ENCODE results near the gene OR4N5. TPM values are rescaled to one million over a fixed set of nuclear protein-coding genes. Genes with fewer than 3 reads are reported as not detected.
"Not testable (repeated sequence)": the region's sequence is repeated elsewhere in the genome, so short reads cannot be mapped to it uniquely, and the experiment has no call there.

OR4N5 gene
- total RNA-seq, 5 donors from 2014 or later (not counting 1 experiment from before 2014, with no cell fraction given): not detected

GRCh38 chr14:20116748-20117147 is 21.9 kb upstream of the OR4N5 start:
- Mint-ChIP-seq H3K4me3 (no peak overlapping the region), H3K36me3 (no peaks in the 10 kb centered on the region), H3K4me1 (no peaks in the 10 kb centered on the region), H3K9me3 (peaks cover 21 to 32% (median 23%) of the 10 kb centered on the region in 3 donors), H3K27me3 (peaks cover 15 to 19% of the 10 kb centered on the region in 2 donors), H3K27ac (no peak overlapping the region)
- no CpG with 5 or more reads among the region's 1 CpG for WGBS (ENCODE audit: insufficient coverage)
- peaks cover 0 to 5% of the 10 kb centered on the region in 2 experiments for H3K27me3 ChIP-seq (replicated peaks in 1 of 2; ENCODE audit: control insufficient read depth in 2 of 2, extremely low read depth in 1 of 2, insufficient read depth in 2 of 2, low read length in 1 of 2)
- no peak for ATAC-seq (replicated peaks in 1 of 4)
- no peak for DNase-seq
- peaks cover 2% of the 10 kb centered on the region for H3K9me3 ChIP-seq
- ChIA-PET POLR2A (no interaction called here), CTCF (no interaction called here)
- no peaks in the 10 kb centered on the region for H3K4me1 ChIP-seq (ENCODE audit: control insufficient read depth in 1 of 2, extremely low read depth in 1 of 2, insufficient read depth in 2 of 2, low read length in 2 of 2)
- H3K27ac ChIP-seq (ENCODE audit: low read length): no peak overlapping the region
- H3K4me3 ChIP-seq (ENCODE audit: control insufficient read depth in 1 of 2, extremely low read depth in 1 of 2, low read length in 1 of 2): no peak overlapping the region
- no peaks in the 10 kb centered on the region for H3K36me3 ChIP-seq (ENCODE audit: control insufficient read depth in 2 of 2, extremely low read depth in 1 of 2, insufficient read depth in 1 of 2, low read length in 1 of 2)

- H3K27ac Mint-ChIP-seq: no peak overlapping the region
- Histone ChIP-seq H3K4me3 (ENCODE audit: control insufficient read depth in 1 of 2, extremely low read depth in 1 of 2, low read length in 1 of 2) (no peak overlapping the region), H3K9me3 (peaks cover 2% of the 10 kb centered on the region), H3K27me3 (replicated peaks in 1 of 2; ENCODE audit: control insufficient read depth in 2 of 2, extremely low read depth in 1 of 2, insufficient read depth in 2 of 2, low read length in 1 of 2) (peaks cover 0 to 5% of the 10 kb centered on the region in 2 experiments), H3K27ac (ENCODE audit: low read length) (no peak overlapping the region), H3K4me1 (ENCODE audit: control insufficient read depth in 1 of 2, extremely low read depth in 1 of 2, insufficient read depth in 2 of 2, low read length in 2 of 2) (no peaks in the 10 kb centered on the region), H3K36me3 (ENCODE audit: control insufficient read depth in 2 of 2, extremely low read depth in 1 of 2, insufficient read depth in 1 of 2, low read length in 1 of 2) (no peaks in the 10 kb centered on the region)
- H3K9me3 Mint-ChIP-seq: peaks cover 21 to 32% (median 23%) of the 10 kb centered on the region in 3 donors
- 50% methylated on average over 1 of the region's 5 CpGs for WGBS (ENCODE audit: insufficient coverage)
- H3K4me1 Mint-ChIP-seq: no peaks in the 10 kb centered on the region
- POLR2A ChIA-PET: no interaction called here
- CTCF ChIA-PET: no interaction called here
- DNase-seq: no peak
- no peaks in the 10 kb centered on the region for H3K36me3 Mint-ChIP-seq
- no peak for ATAC-seq (replicated peaks in 1 of 4)
- H3K27me3 Mint-ChIP-seq: peaks cover 22% of the 10 kb centered on the region in 2 donors
- no peak overlapping the region for H3K4me3 Mint-ChIP-seq
Measured at GRCh38 chr14:20118795-20119194, 19.8 kb upstream of the OR4N5 start.

GRCh38 chr14:20143911-20144310 is 5.3 kb downstream of the OR4N5 start:
- DNase-seq: no peak
- Mint-ChIP-seq H3K27me3 (peaks cover 10 to 16% of the 10 kb centered on the region in 2 donors), H3K36me3 (no peaks in the 10 kb centered on the region), H3K4me1 (no peaks in the 10 kb centered on the region), H3K4me3 (no peak overlapping the region), H3K27ac (no peak overlapping the region), H3K9me3 (peaks cover 0 to 1% (median 0%) of the 10 kb centered on the region in 3 donors)
- Histone ChIP-seq H3K9me3 (no peaks in the 10 kb centered on the region), H3K36me3 (ENCODE audit: control insufficient read depth in 2 of 2, extremely low read depth in 1 of 2, insufficient read depth in 1 of 2, low read length in 1 of 2) (no peaks in the 10 kb centered on the region), H3K4me3 (ENCODE audit: control insufficient read depth in 1 of 2, extremely low read depth in 1 of 2, low read length in 1 of 2) (no peak overlapping the region), H3K4me1 (ENCODE audit: control insufficient read depth in 1 of 2, extremely low read depth in 1 of 2, insufficient read depth in 2 of 2, low read length in 2 of 2) (no peaks in the 10 kb centered on the region), H3K27me3 (replicated peaks in 1 of 2; ENCODE audit: control insufficient read depth in 2 of 2, extremely low read depth in 1 of 2, insufficient read depth in 2 of 2, low read length in 1 of 2) (no peaks in the 10 kb centered on the region), H3K27ac (ENCODE audit: low read length) (no peak overlapping the region)
- CTCF ChIA-PET: no interaction called here
- POLR2A ChIA-PET: no interaction called here
- WGBS (ENCODE audit: insufficient coverage): 34% methylated on average over 5 of the region's 7 CpGs
- no peak for ATAC-seq (replicated peaks in 1 of 4)

GRCh38 chr14:20144820-20145219 is 6.2 kb downstream of the OR4N5 start:
- Histone ChIP-seq H3K9me3 (no peaks in the 10 kb centered on the region), H3K27ac (ENCODE audit: low read length) (no peak overlapping the region), H3K4me1 (ENCODE audit: control insufficient read depth in 1 of 2, extremely low read depth in 1 of 2, insufficient read depth in 2 of 2, low read length in 2 of 2) (no peaks in the 10 kb centered on the region), H3K4me3 (ENCODE audit: control insufficient read depth in 1 of 2, extremely low read depth in 1 of 2, low read length in 1 of 2) (no peak overlapping the region), H3K36me3 (ENCODE audit: control insufficient read depth in 2 of 2, extremely low read depth in 1 of 2, insufficient read depth in 1 of 2, low read length in 1 of 2) (no peaks in the 10 kb centered on the region), H3K27me3 (replicated peaks in 1 of 2; ENCODE audit: control insufficient read depth in 2 of 2, extremely low read depth in 1 of 2, insufficient read depth in 2 of 2, low read length in 1 of 2) (no peaks in the 10 kb centered on the region)
- ATAC-seq (replicated peaks in 1 of 4): no peak
- ChIA-PET CTCF (no interaction called here), POLR2A (no interaction called here)
- Mint-ChIP-seq H3K27me3 (peaks cover 14 to 17% of the 10 kb centered on the region in 2 donors), H3K27ac (no peak overlapping the region), H3K4me1 (no peaks in the 10 kb centered on the region), H3K9me3 (peaks cover 0 to 9% (median 0%) of the 10 kb centered on the region in 3 donors), H3K4me3 (no peak overlapping the region), H3K36me3 (no peaks in the 10 kb centered on the region)
- WGBS (ENCODE audit: insufficient coverage): no CpG with 5 or more reads among the region's 1 CpG
- DNase-seq: no peak

GRCh38 chr14:20164462-20164861 is 25.8 kb downstream of the OR4N5 start:
- Histone ChIP-seq H3K4me3 (ENCODE audit: control insufficient read depth in 1 of 2, extremely low read depth in 1 of 2, low read length in 1 of 2) (no peak overlapping the region), H3K9me3 (peaks cover 3% of the 10 kb centered on the region), H3K4me1 (ENCODE audit: control insufficient read depth in 1 of 2, extremely low read depth in 1 of 2, insufficient read depth in 2 of 2, low read length in 2 of 2) (no peaks in the 10 kb centered on the region), H3K36me3 (ENCODE audit: control insufficient read depth in 2 of 2, extremely low read depth in 1 of 2, insufficient read depth in 1 of 2, low read length in 1 of 2) (no peaks in the 10 kb centered on the region), H3K27me3 (replicated peaks in 1 of 2; ENCODE audit: control insufficient read depth in 2 of 2, extremely low read depth in 1 of 2, insufficient read depth in 2 of 2, low read length in 1 of 2) (peaks cover 0 to 2% of the 10 kb centered on the region in 2 experiments), H3K27ac (ENCODE audit: low read length) (no peak overlapping the region)
- POLR2A ChIA-PET: no interaction called here
- Mint-ChIP-seq H3K36me3 (peaks cover 2% of the 10 kb centered on the region), H3K4me1 (no peaks in the 10 kb centered on the region), H3K9me3 (peaks cover 12 to 32% (median 18%) of the 10 kb centered on the region in 3 donors), H3K27me3 (peaks cover 8 to 17% of the 10 kb centered on the region in 2 donors), H3K27ac (no peak overlapping the region), H3K4me3 (no peak overlapping the region)
- CTCF ChIA-PET: no interaction called here
- DNase-seq (no peak), ATAC-seq (replicated peaks in 1 of 4) (no peak)

- H3K36me3 Mint-ChIP-seq: peaks cover 2% of the 10 kb centered on the region
- no peak for DNase-seq
- no peak overlapping the region for H3K4me3 Mint-ChIP-seq
- H3K27ac Mint-ChIP-seq: no peak overlapping the region
- H3K9me3 Mint-ChIP-seq: peaks cover 12 to 27% (median 17%) of the 10 kb centered on the region in 3 donors
- no peaks in the 10 kb centered on the region for H3K4me1 Mint-ChIP-seq
- H3K27me3 Mint-ChIP-seq: peaks cover 11 to 21% of the 10 kb centered on the region in 2 donors
- ChIA-PET CTCF (no interaction called here), POLR2A (no interaction called here)
- H3K36me3 ChIP-seq (ENCODE audit: control insufficient read depth in 2 of 2, extremely low read depth in 1 of 2, insufficient read depth in 1 of 2, low read length in 1 of 2): no peaks in the 10 kb centered on the region
- no peak overlapping the region for H3K4me3 ChIP-seq (ENCODE audit: control insufficient read depth in 1 of 2, extremely low read depth in 1 of 2, low read length in 1 of 2)
- no peaks in the 10 kb centered on the region for H3K4me1 ChIP-seq (ENCODE audit: control insufficient read depth in 1 of 2, extremely low read depth in 1 of 2, insufficient read depth in 2 of 2, low read length in 2 of 2)
- H3K27me3 ChIP-seq (replicated peaks in 1 of 2; ENCODE audit: control insufficient read depth in 2 of 2, extremely low read depth in 1 of 2, insufficient read depth in 2 of 2, low read length in 1 of 2): peaks cover 0 to 2% of the 10 kb centered on the region in 2 experiments
- no peak overlapping the region for H3K27ac ChIP-seq (ENCODE audit: low read length)
- peaks cover 3% of the 10 kb centered on the region for H3K9me3 ChIP-seq
- no peak for ATAC-seq (replicated peaks in 1 of 4)
Measured at GRCh38 chr14:20167091-20167490, 28.5 kb downstream of the OR4N5 start.

GRCh38 chr14:20169852-20170251 is 31.2 kb downstream of the OR4N5 start:
- H3K4me3 Mint-ChIP-seq; DNase-seq; H3K27ac ChIP-seq (ENCODE audit: low read length); H3K36me3 Mint-ChIP-seq; H3K4me3 ChIP-seq (ENCODE audit: control insufficient read depth in 1 of 2, extremely low read depth in 1 of 2, low read length in 1 of 2); H3K36me3 ChIP-seq (ENCODE audit: control insufficient read depth in 2 of 2, extremely low read depth in 1 of 2, insufficient read depth in 1 of 2, low read length in 1 of 2); H3K4me1 Mint-ChIP-seq; CTCF ChIA-PET; ATAC-seq (replicated peaks in 1 of 4); H3K4me1 ChIP-seq (ENCODE audit: control insufficient read depth in 1 of 2, extremely low read depth in 1 of 2, insufficient read depth in 2 of 2, low read length in 2 of 2); POLR2A ChIA-PET; H3K27me3 ChIP-seq (replicated peaks in 1 of 2; ENCODE audit: control insufficient read depth in 2 of 2, extremely low read depth in 1 of 2, insufficient read depth in 2 of 2, low read length in 1 of 2); H3K27ac Mint-ChIP-seq; H3K9me3 ChIP-seq: not testable (repeated sequence)
- H3K9me3 Mint-ChIP-seq: peaks cover 4 to 15% (median 7%) of the 10 kb centered on the region in 3 donors
- H3K27me3 Mint-ChIP-seq: peaks cover 13 to 21% of the 10 kb centered on the region in 2 donors
